HepG2 (cell line): ENCODE data around the gene OPRL1. TPM values are rescaled to one million over a fixed set of nuclear protein-coding genes. Genes with fewer than 3 reads are reported as not detected.

ENCODE experiments used
- ATF1 ChIP-seq: IDR thresholded peaks from 2 replicates; pipeline ENCODE4 v1.6.1; 2016; ENCODE audit warnings: mild to moderate bottlenecking, control low read depth
- CEBPG ChIP-seq: IDR thresholded peaks from 2 replicates; pipeline ENCODE4 v1.6.1; 2016
- CREM ChIP-seq, 2 experiments: sonication (generic) in 1 of 2; formaldehyde crosslinking in 1 of 2; IDR thresholded peaks; 2 replicates each; pipeline versions ENCODE4 v1.4.0 to v1.6.1; 2016 to 2020; ENCODE audit warnings: antibody characterized with exemption in 1 of 2, mild to moderate bottlenecking in 1 of 2, missing genetic modification reagents in 1 of 2
- EEA1 ChIP-seq: sonication (generic); formaldehyde crosslinking; IDR thresholded peaks from 2 replicates; pipeline ENCODE4 v1.5.1; 2020; ENCODE audit warnings: mild to moderate bottlenecking, missing genetic modification reagents, borderline replicate concordance
- HES4 ChIP-seq: sonication (generic); formaldehyde crosslinking; IDR thresholded peaks from 2 replicates; pipeline ENCODE4 v1.9.0; 2021; ENCODE audit warnings: mild to moderate bottlenecking, missing genetic modification reagents, borderline replicate concordance
- HINFP ChIP-seq: sonication (generic); formaldehyde crosslinking; IDR thresholded peaks from 2 replicates; pipeline ENCODE4 v1.4.0; 2020; ENCODE audit warnings: low read depth, mild to moderate bottlenecking, missing genetic modification reagents
- HNRNPK ChIP-seq: fragments of 200-400 bp; formaldehyde crosslinking; IDR thresholded peaks from 2 replicates; pipeline ENCODE4 v1.6.1; 2018; ENCODE audit warnings: low read length, low read depth, moderate library complexity, mild to moderate bottlenecking; ENCODE audit not compliant: poor library complexity, severe bottlenecking
- JUN ChIP-seq: sonication (generic); formaldehyde crosslinking; IDR thresholded peaks from 2 replicates; pipeline ENCODE4 v1.4.0; 2020; ENCODE audit warnings: mild to moderate bottlenecking, missing genetic modification reagents
- KDM3A ChIP-seq: IDR thresholded peaks from 2 replicates; pipeline ENCODE4 v1.6.1; 2018; ENCODE audit warnings: low read depth, missing compliant biosample characterization
- MEF2D ChIP-seq: sonication (generic); formaldehyde crosslinking; IDR thresholded peaks from 2 replicates; pipeline ENCODE4 v1.5.1; 2020; ENCODE audit warnings: mild to moderate bottlenecking, missing genetic modification reagents
- MXI1 ChIP-seq: IDR thresholded peaks from 3 replicates; pipeline ENCODE4 v1.6.1; 2012; ENCODE audit warnings: low read depth, low read length, inconsistent platforms, borderline replicate concordance
- POLR2G ChIP-seq: fragments of 200-400 bp; formaldehyde crosslinking; IDR thresholded peaks from 2 replicates; pipeline ENCODE4 v1.6.1; 2018; ENCODE audit warnings: mild to moderate bottlenecking, low read depth, low read length, moderate library complexity
- PRMT3 ChIP-seq: sonication (generic); formaldehyde crosslinking; IDR thresholded peaks from 2 replicates; pipeline ENCODE4 v1.8.1; 2022; ENCODE audit warnings: low read depth, mild to moderate bottlenecking, moderate library complexity, missing genetic modification reagents, borderline replicate concordance
- SRF ChIP-seq: IDR thresholded peaks from 2 replicates; pipeline ENCODE4 v1.6.1; 2011; ENCODE audit warnings: mild to moderate bottlenecking, low read depth, low read length, moderate library complexity
- SRY ChIP-seq: sonication (generic); formaldehyde crosslinking; IDR thresholded peaks from 2 replicates; pipeline ENCODE4 v1.8.0; 2022; ENCODE audit warnings: mild to moderate bottlenecking, missing genetic modification reagents
- THAP9 ChIP-seq: sonication (generic); formaldehyde crosslinking; IDR thresholded peaks from 2 replicates; pipeline ENCODE4; 2020; ENCODE audit warnings: missing genetic modification reagents, mild to moderate bottlenecking, borderline replicate concordance
- YY1 ChIP-seq: IDR thresholded peaks from 2 replicates; pipeline ENCODE4 v1.6.1; 2011; ENCODE audit warnings: low read length, low read depth, moderate library complexity, mild to moderate bottlenecking; ENCODE audit not compliant: insufficient read depth, insufficient replicate concordance
- ZNF207 ChIP-seq: fragments of 450-650 bp; IDR thresholded peaks from 2 replicates; pipeline ENCODE4 v1.6.1; 2016; ENCODE audit warnings: antibody characterized with exemption, borderline replicate concordance
- ZNF576 ChIP-seq: sonication (generic); formaldehyde crosslinking; IDR thresholded peaks from 2 replicates; pipeline ENCODE4 v1.4.0; 2020; ENCODE audit warnings: mild to moderate bottlenecking, missing genetic modification reagents
- ZNF619 ChIP-seq: sonication (generic); formaldehyde crosslinking; IDR thresholded peaks from 2 replicates; pipeline ENCODE4 v1.4.0; 2020; ENCODE audit warnings: mild to moderate bottlenecking, missing genetic modification reagents
- ZNF704 ChIP-seq: sonication (generic); formaldehyde crosslinking; IDR thresholded peaks from 2 replicates; pipeline ENCODE4 v1.8.1; 2023; ENCODE audit warnings: mild to moderate bottlenecking, inconsistent platforms, moderate library complexity, missing genetic modification reagents, borderline replicate concordance
- ZNF766 ChIP-seq: sonication (generic); formaldehyde crosslinking; IDR thresholded peaks from 2 replicates; pipeline ENCODE4 v1.5.0; 2020; ENCODE audit warnings: missing genetic modification reagents, borderline replicate concordance
- polyA plus RNA-seq, 8 experiments: library from polyadenylated mRNA; depleted of rRNA in 3 of 8; stranded (reverse) in 7 of 8; unstranded in 1 of 8; fragments of >200 nt; fragmentation: Illumina TruSeq in 4 of 8; extraction: Trizol in 4 of 8; gene quantifications; 2 replicates each; pipeline versions ENCODE4 v1.2.1 to v1.2.3, GENCODE V29; 2011 to 2016; ENCODE audit warnings: low read depth in 4 of 8, missing spikeins in 1 of 8, mixed read lengths in 1 of 8; ENCODE audit not compliant: insufficient read depth in 1 of 8
- total RNA-seq, 5 experiments: library from RNA; depleted of rRNA; stranded (reverse); fragments of >200 nt; fragmentation: Illumina TruSeq; extraction: Trizol; gene quantifications; 2 replicates each; pipeline ENCODE4 v1.2.3, GENCODE V29; 2016; ENCODE audit warnings: low read depth in 1 of 5

The OPRL1 gene
- total and polyA plus RNA-seq, 2 of the 13 experiments (the other 11 are each of a cell fraction or from before 2014, with no cell fraction given) = 0.35 to 0.71 TPM

- peak; percentile 80; the same call in 1 of the 2 replicates for TF ChIP-seq THAP9 (CRISPR knock-in tag)
- TF ChIP-seq SRF = no peak
- no peak for TF ChIP-seq HINFP (CRISPR knock-in tag)
- no peak for TF ChIP-seq MXI1
- TF ChIP-seq SRY (CRISPR knock-in tag) = 0 out of 2 replicates have a peak, but pooled peaks have one; percentile 42
- peak; percentile 86 for TF ChIP-seq POLR2G
- peak; percentile 68 for TF ChIP-seq CEBPG (CRISPR knock-in tag)
- no peak for TF ChIP-seq ZNF576 (CRISPR knock-in tag)
- TF ChIP-seq EEA1 (CRISPR knock-in tag) = 0 out of 2 replicates have a peak, but pooled peaks have one; percentile 8
- TF ChIP-seq ZNF619 (CRISPR knock-in tag) = no peak
- TF ChIP-seq PRMT3 (CRISPR knock-in tag) = no peak
- TF ChIP-seq ZNF766 = 0 out of 2 replicates have a peak, but pooled peaks have one; percentile 60
- no peak for TF ChIP-seq ATF1 (CRISPR knock-in tag)
- 0 out of 2 replicates have a peak, but pooled peaks have one; percentile 2 for TF ChIP-seq JUN
- TF ChIP-seq ZNF207 = no peak
- TF ChIP-seq YY1 = peak; percentile 87
- no peak for TF ChIP-seq HES4 (CRISPR knock-in tag)
- no peak; the same call in 1 of the 2 replicates for TF ChIP-seq ZNF704 (CRISPR knock-in tag)
- peak; percentile 60; the same call in 1 of the 2 replicates for TF ChIP-seq MEF2D (CRISPR knock-in tag)
- no peak for TF ChIP-seq HNRNPK
- peak; percentile 76; the same call in 1 of the 2 replicates for TF ChIP-seq KDM3A (CRISPR knock-in tag)
- peak; percentile 66 for TF ChIP-seq CREM (IDR thresholded peaks at IDR 0.05)
- TF ChIP-seq CREM (CRISPR knock-in tag; IDR thresholded peaks at IDR 0.05) = no peak
These were observed 25.8 kb upstream of the OPRL1 start (continued) for GRCh38 chr20:64053841-64054661.
